ENCODE measurements around the gene UBA3. TPM values are rescaled to one million over a fixed set of nuclear protein-coding genes. Genes with fewer than 3 reads are reported as not detected.

The UBA3 gene
- total and polyA plus RNA-seq, 2 experiments from 2014 or later: 43.3 to 59.8 TPM

DNA sequence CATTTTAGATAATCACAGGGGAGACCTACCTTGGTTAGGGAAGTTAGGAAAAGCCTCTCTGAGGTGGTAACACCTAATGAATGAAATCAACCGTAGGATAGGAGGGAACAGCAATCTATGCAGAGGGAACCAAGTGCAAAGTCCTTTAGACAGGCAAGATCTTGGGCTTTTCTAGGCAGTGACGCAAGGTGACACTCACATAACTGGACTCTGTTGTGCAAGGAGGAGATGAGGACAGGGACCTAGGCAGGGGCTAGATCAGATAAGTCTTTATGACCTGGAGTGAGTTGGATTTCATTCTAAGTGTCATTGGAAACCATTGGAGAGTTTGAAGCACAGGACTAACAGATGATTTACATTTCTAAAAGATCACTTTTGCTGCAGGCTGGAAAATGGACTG, 46.8 kb upstream of the UBA3 start:
- Histone ChIP-seq H3K27ac (no peak overlapping the region), H3K79me2 (no peaks in the 10 kb centered on the region), H3K4me2 (no peak overlapping the region), H3K4me3 (no peak overlapping the region), H3K9me3 (ENCODE audit: low read depth) (no peaks in the 10 kb centered on the region), H3K36me3 (replicated peaks; ENCODE audit: insufficient read depth, low read depth) (no peaks in the 10 kb centered on the region), H2AFZ (no peak overlapping the region), H4K20me1 (ENCODE audit: insufficient read depth, poor library complexity, severe bottlenecking) (no peaks in the 10 kb centered on the region), H3K9me2 (replicated peaks; ENCODE audit: insufficient read depth) (no peaks in the 10 kb centered on the region), H3K27me3 (no peaks in the 10 kb centered on the region), H3K4me1 (ENCODE audit: insufficient read depth) (no peaks in the 10 kb centered on the region)
- 77% methylated on average over 2 of the region's 2 CpGs for WGBS (ENCODE audit: low lambda C conversion rate, missing lambda C conversion rate)
- TF ChIP-seq EZH2 (IDR thresholded peaks at IDR 0.05; ENCODE audit: borderline replicate concordance) (no peak), EZH2phosphoT487 (IDR thresholded peaks at IDR 0.05; ENCODE audit: low read depth, severe bottlenecking, unreplicated experiment) (no peak)
- TF ChIP-seq, protein P1, sequence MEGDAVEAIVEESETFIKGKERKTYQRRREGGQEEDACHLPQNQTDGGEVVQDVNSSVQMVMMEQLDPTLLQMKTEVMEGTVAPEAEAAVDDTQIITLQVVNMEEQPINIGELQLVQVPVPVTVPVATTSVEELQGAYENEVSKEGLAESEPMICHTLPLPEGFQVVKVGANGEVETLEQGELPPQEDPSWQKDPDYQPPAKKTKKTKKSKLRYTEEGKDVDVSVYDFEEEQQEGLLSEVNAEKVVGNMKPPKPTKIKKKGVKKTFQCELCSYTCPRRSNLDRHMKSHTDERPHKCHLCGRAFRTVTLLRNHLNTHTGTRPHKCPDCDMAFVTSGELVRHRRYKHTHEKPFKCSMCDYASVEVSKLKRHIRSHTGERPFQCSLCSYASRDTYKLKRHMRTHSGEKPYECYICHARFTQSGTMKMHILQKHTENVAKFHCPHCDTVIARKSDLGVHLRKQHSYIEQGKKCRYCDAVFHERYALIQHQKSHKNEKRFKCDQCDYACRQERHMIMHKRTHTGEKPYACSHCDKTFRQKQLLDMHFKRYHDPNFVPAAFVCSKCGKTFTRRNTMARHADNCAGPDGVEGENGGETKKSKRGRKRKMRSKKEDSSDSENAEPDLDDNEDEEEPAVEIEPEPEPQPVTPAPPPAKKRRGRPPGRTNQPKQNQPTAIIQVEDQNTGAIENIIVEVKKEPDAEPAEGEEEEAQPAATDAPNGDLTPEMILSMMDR (IDR thresholded peaks at IDR 0.05; ENCODE audit: poor library complexity): no peak
- peak; percentile 31 for DNase-seq (ENCODE audit: low spot score)

DNA sequence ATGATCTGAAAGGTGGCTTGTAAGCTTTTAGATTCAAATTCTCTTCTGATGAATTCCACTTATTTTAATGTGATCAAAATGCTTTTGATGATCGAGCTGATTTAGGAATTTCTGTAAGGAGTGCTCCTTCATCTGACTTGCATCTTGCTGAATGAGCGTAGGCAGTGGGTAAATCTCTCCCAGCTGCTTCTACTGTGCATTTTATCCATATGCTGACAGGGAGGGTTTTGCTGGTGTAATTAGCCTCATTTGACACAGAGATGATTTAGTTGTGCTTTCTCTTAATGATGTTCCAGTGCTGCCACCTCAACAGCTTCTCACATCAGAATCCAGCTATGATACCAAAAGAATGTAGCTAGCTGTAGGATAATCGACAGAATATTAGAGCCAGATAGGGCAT, 46.1 kb upstream of the UBA3 start:
- Histone ChIP-seq H3K9me3 (ENCODE audit: low read depth) (no peaks in the 10 kb centered on the region), H3K36me3 (replicated peaks; ENCODE audit: insufficient read depth, low read depth) (no peaks in the 10 kb centered on the region), H3K9me2 (replicated peaks; ENCODE audit: insufficient read depth) (no peaks in the 10 kb centered on the region), H3K4me2 (no peak overlapping the region), H3K79me2 (no peaks in the 10 kb centered on the region), H3K27me3 (no peaks in the 10 kb centered on the region), H3K4me1 (ENCODE audit: insufficient read depth) (no peaks in the 10 kb centered on the region), H2AFZ (no peak overlapping the region), H3K27ac (no peak overlapping the region), H3K4me3 (no peak overlapping the region), H4K20me1 (ENCODE audit: insufficient read depth, poor library complexity, severe bottlenecking) (no peaks in the 10 kb centered on the region)
- DNase-seq (ENCODE audit: low spot score): no peak
- 88% methylated on average over 3 of the region's 3 CpGs for WGBS (ENCODE audit: low lambda C conversion rate, missing lambda C conversion rate)
- TF ChIP-seq, protein P1 (IDR thresholded peaks at IDR 0.05; ENCODE audit: poor library complexity): no peak
- TF ChIP-seq EZH2 (IDR thresholded peaks at IDR 0.05; ENCODE audit: borderline replicate concordance) (no peak), EZH2phosphoT487 (IDR thresholded peaks at IDR 0.05; ENCODE audit: low read depth, severe bottlenecking, unreplicated experiment) (no peak)

DNA sequence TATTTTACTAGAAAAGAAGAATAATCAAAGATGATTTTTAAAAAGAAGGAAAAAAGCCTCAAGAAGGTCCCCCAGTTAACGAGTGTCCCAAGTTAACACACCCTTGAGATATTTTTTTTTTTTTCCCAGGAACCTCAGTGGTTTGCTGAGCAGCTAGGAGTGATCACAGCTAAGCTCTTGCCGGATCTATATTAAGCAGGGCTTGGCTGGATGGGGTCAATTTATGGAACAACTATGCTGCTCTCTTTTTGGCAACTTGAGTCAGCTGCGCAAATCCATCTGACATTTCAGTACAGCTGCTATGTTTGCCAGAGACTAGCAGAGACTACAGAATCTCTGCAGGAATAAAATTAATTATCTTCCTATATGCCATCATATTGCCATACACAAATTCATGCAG, 42.2 kb upstream of the UBA3 start, which contains the start of gene LMOD3:
Gene LMOD3, minus strand, starts transcription at position 193 of the 400 bp plus-strand sequence. CDS start 209 bp downstream, outside the sequence.
- H2AFZ ChIP-seq: no peak within 1 kb of the TSS
- no peaks in the 10 kb centered on the region for H4K20me1 ChIP-seq (ENCODE audit: insufficient read depth, poor library complexity, severe bottlenecking)
- DNase-seq (ENCODE audit: low spot score): no peak
- TF ChIP-seq, protein P1 (IDR thresholded peaks at IDR 0.05; ENCODE audit: poor library complexity): no peak
- TF ChIP-seq EZH2phosphoT487 (IDR thresholded peaks at IDR 0.05; ENCODE audit: low read depth, severe bottlenecking, unreplicated experiment): no peak
- TF ChIP-seq EZH2 (IDR thresholded peaks at IDR 0.05; ENCODE audit: borderline replicate concordance): no peak
- no peaks in the 10 kb centered on the region for H3K27me3 ChIP-seq
- H3K9me3 ChIP-seq (ENCODE audit: low read depth): no peaks in the 10 kb centered on the region
- H3K36me3 ChIP-seq (replicated peaks; ENCODE audit: insufficient read depth, low read depth): no peaks in the 10 kb centered on the region
- H3K4me2 ChIP-seq: no peak within 1 kb of the TSS
- no peak within 1 kb of the TSS for H3K27ac ChIP-seq
- H3K79me2 ChIP-seq: no peaks in the 10 kb centered on the region
- H3K9me2 ChIP-seq (replicated peaks; ENCODE audit: insufficient read depth): no peaks in the 10 kb centered on the region
- H3K4me1 ChIP-seq (ENCODE audit: insufficient read depth): no peaks in the 10 kb centered on the region
- 87% methylated on average over 3 of the region's 3 CpGs for WGBS (ENCODE audit: low lambda C conversion rate, missing lambda C conversion rate)
- H3K4me3 ChIP-seq: no peak within 1 kb of the TSS

DNA sequence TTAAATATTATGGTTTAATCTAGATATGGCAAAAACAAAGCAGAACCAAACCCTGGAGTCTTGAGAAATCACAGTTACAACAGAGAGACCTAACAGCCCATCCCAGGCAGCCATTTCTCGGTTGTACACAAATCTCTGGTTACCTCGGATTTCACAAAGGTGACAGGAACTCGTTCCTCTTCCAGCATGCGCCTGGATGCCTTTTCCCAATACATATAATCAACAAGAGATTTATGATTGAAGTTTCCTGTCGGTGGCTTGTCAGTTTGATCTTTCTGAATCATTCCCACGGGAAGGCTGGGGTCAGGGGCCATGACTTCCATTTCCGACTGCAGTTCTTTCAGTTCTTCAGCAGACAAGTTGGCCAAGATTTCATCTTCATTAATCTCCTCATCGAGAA, 41.8 kb upstream of the UBA3 start:
- no peak overlapping the region for H3K4me3 ChIP-seq
- H2AFZ ChIP-seq: no peak overlapping the region
- no peak for DNase-seq (ENCODE audit: low spot score)
- H3K27me3 ChIP-seq: no peaks in the 10 kb centered on the region
- no peaks in the 10 kb centered on the region for H3K4me1 ChIP-seq (ENCODE audit: insufficient read depth)
- no peaks in the 10 kb centered on the region for H4K20me1 ChIP-seq (ENCODE audit: insufficient read depth, poor library complexity, severe bottlenecking)
- H3K9me2 ChIP-seq (replicated peaks; ENCODE audit: insufficient read depth): no peaks in the 10 kb centered on the region
- no peaks in the 10 kb centered on the region for H3K79me2 ChIP-seq
- no peaks in the 10 kb centered on the region for H3K36me3 ChIP-seq (replicated peaks; ENCODE audit: insufficient read depth, low read depth)
- 73% methylated on average over 8 of the region's 8 CpGs for WGBS (ENCODE audit: low lambda C conversion rate, missing lambda C conversion rate)
- H3K9me3 ChIP-seq (ENCODE audit: low read depth): no peaks in the 10 kb centered on the region
- H3K4me2 ChIP-seq: no peak overlapping the region
- no peak overlapping the region for H3K27ac ChIP-seq
- TF ChIP-seq, protein P1 (IDR thresholded peaks at IDR 0.05; ENCODE audit: poor library complexity): no peak
- TF ChIP-seq EZH2 (IDR thresholded peaks at IDR 0.05; ENCODE audit: borderline replicate concordance) (no peak), EZH2phosphoT487 (IDR thresholded peaks at IDR 0.05; ENCODE audit: low read depth, severe bottlenecking, unreplicated experiment) (no peak)

Measured in hepatocyte (in vitro differentiated cells).